K562 (cell line): ENCODE data around the gene CDC123. TPM values are rescaled to one million over a fixed set of nuclear protein-coding genes. Genes with fewer than 3 reads are reported as not detected.

Experiments
- CHD7 ChIP-seq: fragments of 200-600 bp; sonication (generic); IDR thresholded peaks from one replicate; pipeline ENCODE4 v1.6.1; 2012; ENCODE audit warnings: mild to moderate bottlenecking, low read depth, low read length, inconsistent platforms
- DLX4 ChIP-seq: fragments of 250-450 bp; sonication (Bioruptor Pico); IDR thresholded peaks from 2 replicates; pipeline ENCODE4 v1.6.1; 2021; ENCODE audit warnings: mild to moderate bottlenecking
- PHB ChIP-seq: fragments of 250-450 bp; sonication (Bioruptor Pico); IDR thresholded peaks from 2 replicates; pipeline ENCODE4 v1.5.0; 2021
- ZBTB34 ChIP-seq: fragments of 250-450 bp; sonication (Bioruptor Pico); IDR thresholded peaks from 2 replicates; pipeline ENCODE4 v1.8.0; 2021; ENCODE audit warnings: mild to moderate bottlenecking, moderate library complexity
- ZNF444 ChIP-seq: fragments of 250-450 bp; sonication (Bioruptor Pico); IDR thresholded peaks from 2 replicates; pipeline ENCODE4 v1.4.0; 2020; ENCODE audit warnings: mild to moderate bottlenecking, moderate library complexity
- polyA plus RNA-seq, 8 experiments: library from polyadenylated mRNA; depleted of rRNA in 4 of 8; stranded (reverse) in 5 of 8; unstranded in 3 of 8; fragments of >200 nt; fragmentation: Nextera tagmentation in 2 of 8; fragmentation: Illumina TruSeq in 1 of 8; extraction: Ambion mirVana in 2 of 8; extraction: Trizol in 1 of 8; gene quantifications; 2 replicates each; pipeline versions ENCODE4 v1.2.1 to v1.2.3, GENCODE V29; 2011 to 2014; ENCODE audit warnings: inconsistent platforms in 1 of 8, missing spikeins in 1 of 8
- total RNA-seq, 7 experiments: library from RNA; depleted of rRNA in 6 of 7; stranded (reverse); fragments of >200 nt in 6 of 7; fragmentation: Illumina TruSeq in 2 of 7; extraction: Trizol in 2 of 7; gene quantifications; 2 replicates each; pipeline versions ENCODE4 v1.2.1 to v1.2.3, GENCODE V29; 2011 to 2021; ENCODE audit warnings: low replicate concordance in 1 of 7

Gene CDC123
- total and polyA plus RNA-seq, 9 of the 15 experiments (the other 6 are each of a cell fraction or from before 2014, with no cell fraction given): 137 to 288 (median 175) TPM

- TF ChIP-seq CHD7 (no peak), PHB (no peak), ZNF444 (CRISPR knock-in tag) (no peak), DLX4 (CRISPR knock-in tag) (no peak), ZBTB34 (CRISPR knock-in tag) (no peak)
Measured at GRCh38 chr10:12195603-12196506, at the start of gene CDC123, which contains the start of gene NUDT5 (continued).
